ENCODE results near the gene APOL1.

Gene APOL1

DNA sequence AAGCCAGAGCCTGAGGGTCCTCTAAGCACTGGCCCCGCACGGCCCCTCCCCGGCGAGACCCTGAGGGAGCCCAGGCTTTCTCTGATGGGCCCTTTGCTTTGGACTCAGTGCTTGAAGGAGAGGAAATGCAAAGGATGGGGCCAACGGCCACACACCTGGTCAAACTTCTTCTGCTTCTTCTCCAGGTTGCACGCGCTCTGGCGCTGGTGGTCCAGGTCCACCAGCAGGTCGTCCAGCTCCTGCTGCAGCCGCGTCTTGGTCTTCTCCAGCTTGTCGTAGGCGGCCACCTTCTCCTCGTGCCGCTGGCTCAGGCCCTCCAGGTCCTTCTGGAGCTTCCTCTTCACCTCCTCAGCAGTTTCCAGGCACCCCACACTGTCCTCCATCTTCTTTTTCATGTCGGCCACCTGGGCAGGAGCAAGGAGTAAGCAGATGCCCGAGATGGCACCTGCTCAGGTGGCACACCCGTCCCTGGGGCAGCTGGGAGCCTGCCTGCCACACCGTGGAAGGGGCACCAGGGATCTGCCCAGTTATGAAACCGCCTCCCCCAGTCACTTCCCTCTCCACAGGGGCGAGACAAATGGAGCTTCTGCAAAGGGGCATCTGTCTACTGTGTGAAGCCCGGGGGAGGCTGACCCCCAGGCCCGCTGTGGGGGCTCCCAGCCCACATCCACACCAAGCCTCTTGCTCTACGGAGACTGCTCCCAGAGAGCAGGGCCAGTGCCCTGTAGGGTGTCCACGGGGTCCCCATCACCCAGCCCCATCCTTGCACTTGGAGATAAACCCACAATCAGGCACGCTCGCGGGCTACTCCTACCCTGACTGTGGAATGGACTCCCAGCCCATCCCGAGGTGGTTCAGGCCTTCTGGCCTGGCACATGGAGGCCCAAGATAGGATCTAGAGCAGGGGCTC is 39.2 kb downstream of the APOL1 start:
- peaks cover 6% of the 10 kb centered on the region; the same call in 1 of the 2 replicates for H3K36me3 ChIP-seq (ENCODE audit: insufficient read depth)
- TF ChIP-seq, protein P1, sequence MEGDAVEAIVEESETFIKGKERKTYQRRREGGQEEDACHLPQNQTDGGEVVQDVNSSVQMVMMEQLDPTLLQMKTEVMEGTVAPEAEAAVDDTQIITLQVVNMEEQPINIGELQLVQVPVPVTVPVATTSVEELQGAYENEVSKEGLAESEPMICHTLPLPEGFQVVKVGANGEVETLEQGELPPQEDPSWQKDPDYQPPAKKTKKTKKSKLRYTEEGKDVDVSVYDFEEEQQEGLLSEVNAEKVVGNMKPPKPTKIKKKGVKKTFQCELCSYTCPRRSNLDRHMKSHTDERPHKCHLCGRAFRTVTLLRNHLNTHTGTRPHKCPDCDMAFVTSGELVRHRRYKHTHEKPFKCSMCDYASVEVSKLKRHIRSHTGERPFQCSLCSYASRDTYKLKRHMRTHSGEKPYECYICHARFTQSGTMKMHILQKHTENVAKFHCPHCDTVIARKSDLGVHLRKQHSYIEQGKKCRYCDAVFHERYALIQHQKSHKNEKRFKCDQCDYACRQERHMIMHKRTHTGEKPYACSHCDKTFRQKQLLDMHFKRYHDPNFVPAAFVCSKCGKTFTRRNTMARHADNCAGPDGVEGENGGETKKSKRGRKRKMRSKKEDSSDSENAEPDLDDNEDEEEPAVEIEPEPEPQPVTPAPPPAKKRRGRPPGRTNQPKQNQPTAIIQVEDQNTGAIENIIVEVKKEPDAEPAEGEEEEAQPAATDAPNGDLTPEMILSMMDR (conservative IDR thresholded peaks at IDR 0.05; ENCODE audit: low read depth, low read length) = no peak
- H4K20me1 ChIP-seq (ENCODE audit: insufficient read depth) = no peaks in the 10 kb centered on the region
- no peaks in the 10 kb centered on the region for H3K79me2 ChIP-seq (ENCODE audit: insufficient read depth, low read depth)
- H3K4me1 ChIP-seq (ENCODE audit: low read depth, poor library complexity, severe bottlenecking) = peaks cover 29% of the 10 kb centered on the region
- H3K9ac ChIP-seq = no peak overlapping the region
- no peak overlapping the region for H3K4me2 ChIP-seq
- no peak overlapping the region for H3K27ac ChIP-seq
- H2AFZ ChIP-seq (ENCODE audit: low read depth) = no peak overlapping the region
- no peak overlapping the region for H3K4me3 ChIP-seq (IDR thresholded peaks at IDR 0.05; ENCODE audit: insufficient read depth, low read depth, low read length)
- no peaks in the 10 kb centered on the region for H3K27me3 ChIP-seq (ENCODE audit: insufficient read depth, low read depth)

DNA sequence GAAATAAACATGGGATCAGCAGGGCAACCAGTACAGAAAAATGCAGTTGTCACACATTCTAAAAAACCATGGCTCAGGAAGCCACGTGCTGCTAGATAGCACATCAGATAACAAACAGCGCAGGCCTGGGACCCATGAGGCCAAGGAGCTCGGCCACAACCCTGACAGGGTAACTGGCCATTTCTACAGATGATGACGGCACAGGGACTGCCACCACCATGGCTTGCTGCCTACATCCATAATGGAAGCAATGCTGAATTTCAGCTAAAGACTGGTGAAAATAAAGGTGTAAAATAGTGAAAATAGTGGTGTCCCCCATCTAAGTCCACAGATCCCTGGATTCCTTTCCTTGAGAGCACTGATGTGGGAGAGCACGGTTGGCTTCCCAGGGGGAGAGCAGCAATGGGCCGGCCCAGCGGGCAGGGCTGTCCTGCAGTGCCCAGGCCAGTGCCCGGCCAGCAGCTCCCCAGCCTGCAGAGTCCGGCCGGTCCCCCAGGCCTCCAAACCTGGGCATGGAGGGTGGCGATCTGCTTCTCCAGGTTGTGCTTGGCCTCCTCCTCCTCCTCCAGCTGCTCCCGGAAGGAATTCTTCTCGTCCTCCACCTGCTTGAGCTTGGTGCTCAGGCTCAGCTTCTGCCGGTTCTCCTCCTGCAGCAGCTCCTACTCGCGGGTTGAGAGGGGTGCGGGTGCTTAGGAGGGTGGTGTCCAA is 40.0 kb downstream of the APOL1 start:
- Histone ChIP-seq H3K27me3 (ENCODE audit: insufficient read depth, low read depth) (no peaks in the 10 kb centered on the region), H3K4me3 (IDR thresholded peaks at IDR 0.05; ENCODE audit: insufficient read depth, low read depth, low read length) (no peak overlapping the region), H3K4me2 (no peak overlapping the region), H3K4me1 (ENCODE audit: low read depth, poor library complexity, severe bottlenecking) (peaks cover 20% of the 10 kb centered on the region), H4K20me1 (ENCODE audit: insufficient read depth) (no peaks in the 10 kb centered on the region), H3K79me2 (ENCODE audit: insufficient read depth, low read depth) (no peaks in the 10 kb centered on the region), H3K27ac (no peak overlapping the region), H3K36me3 (ENCODE audit: insufficient read depth) (peaks cover 8% of the 10 kb centered on the region; the same call in 1 of the 2 replicates), H2AFZ (ENCODE audit: low read depth) (no peak overlapping the region), H3K9ac (no peak overlapping the region)
- TF ChIP-seq, protein P1 (conservative IDR thresholded peaks at IDR 0.05; ENCODE audit: low read depth, low read length) = no peak

DNA sequence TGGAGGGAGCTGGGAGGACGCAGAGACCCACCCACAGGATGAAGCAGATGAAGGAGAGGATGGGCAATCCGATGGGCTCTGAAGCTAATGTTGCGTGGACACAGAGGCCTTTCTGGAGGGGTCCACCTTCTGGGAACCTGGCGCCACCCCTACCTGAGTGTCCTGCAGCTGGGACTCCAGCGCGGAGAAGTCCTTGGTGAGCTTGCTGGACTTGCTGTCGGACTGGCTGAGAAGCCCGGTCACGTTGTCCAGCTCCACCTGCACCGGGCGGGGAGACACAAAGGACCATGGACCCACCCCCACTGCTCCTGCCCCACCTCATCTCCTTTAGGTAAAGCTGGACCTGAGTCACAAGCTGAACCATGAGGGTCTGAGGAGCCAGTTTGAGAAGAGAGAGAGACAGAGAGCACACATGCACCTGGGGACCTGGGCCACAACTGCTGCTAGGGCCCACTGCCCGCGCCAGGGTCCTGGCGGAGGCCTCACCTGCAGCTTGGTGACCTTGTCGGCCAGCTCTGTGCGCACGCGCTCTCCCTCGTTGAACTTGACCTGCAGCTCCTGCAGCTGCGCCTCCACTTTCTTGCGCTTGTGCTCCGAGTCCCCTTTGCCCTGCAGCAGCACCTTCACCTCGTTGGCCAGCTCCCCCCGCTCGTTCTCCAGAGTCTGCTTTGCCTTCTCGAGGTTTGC is 40.8 kb downstream of the APOL1 start:
- H3K27ac ChIP-seq = no peak overlapping the region
- H4K20me1 ChIP-seq (ENCODE audit: insufficient read depth) = no peaks in the 10 kb centered on the region
- TF ChIP-seq, protein P1 (conservative IDR thresholded peaks at IDR 0.05; ENCODE audit: low read depth, low read length) = no peak
- no peaks in the 10 kb centered on the region for H3K79me2 ChIP-seq (ENCODE audit: insufficient read depth, low read depth)
- no peak overlapping the region for H3K9ac ChIP-seq
- H3K4me3 ChIP-seq (IDR thresholded peaks at IDR 0.05; ENCODE audit: insufficient read depth, low read depth, low read length) = no peak overlapping the region
- no peaks in the 10 kb centered on the region for H3K27me3 ChIP-seq (ENCODE audit: insufficient read depth, low read depth)
- H3K4me2 ChIP-seq = no peak overlapping the region
- H3K4me1 ChIP-seq (ENCODE audit: low read depth, poor library complexity, severe bottlenecking) = peaks cover 12% of the 10 kb centered on the region
- peaks cover 15% of the 10 kb centered on the region; the same call in 1 of the 2 replicates for H3K36me3 ChIP-seq (ENCODE audit: insufficient read depth)
- no peak overlapping the region for H2AFZ ChIP-seq (ENCODE audit: low read depth)

DNA sequence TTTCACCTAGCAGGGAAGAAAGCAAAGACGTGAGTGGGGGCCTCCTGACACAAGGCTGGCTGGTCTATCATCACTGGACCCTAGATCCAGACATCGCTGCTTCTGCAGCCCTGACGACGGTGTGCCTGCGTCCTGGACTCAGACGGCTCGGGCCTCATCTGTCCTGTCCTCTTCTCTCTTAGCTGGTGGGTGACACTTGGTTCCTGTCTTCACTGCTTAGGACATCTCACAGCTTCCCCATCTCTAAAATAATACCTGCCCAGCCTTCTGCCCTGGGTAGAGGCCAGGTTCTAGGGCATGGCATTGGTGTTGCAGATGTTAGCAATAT is 41.3 kb downstream of the APOL1 start:
- no peak overlapping the region for H3K4me2 ChIP-seq
- H3K36me3 ChIP-seq (ENCODE audit: insufficient read depth) = peaks cover 15% of the 10 kb centered on the region; the same call in 1 of the 2 replicates
- H4K20me1 ChIP-seq (ENCODE audit: insufficient read depth) = no peaks in the 10 kb centered on the region

More for the DNA sequence above, 41.3 kb downstream of the APOL1 start:
- Histone ChIP-seq H3K4me1 (ENCODE audit: low read depth, poor library complexity, severe bottlenecking) (peaks cover 7% of the 10 kb centered on the region), H3K79me2 (ENCODE audit: insufficient read depth, low read depth) (no peaks in the 10 kb centered on the region), H3K4me3 (IDR thresholded peaks at IDR 0.05; ENCODE audit: insufficient read depth, low read depth, low read length) (no peak overlapping the region), H3K27ac (no peak overlapping the region), H2AFZ (ENCODE audit: low read depth) (no peak overlapping the region), H3K27me3 (ENCODE audit: insufficient read depth, low read depth) (no peaks in the 10 kb centered on the region), H3K9ac (no peak overlapping the region)
- TF ChIP-seq, protein P1 (conservative IDR thresholded peaks at IDR 0.05; ENCODE audit: low read depth, low read length) = no peak

Measured in KMS-11 (cell line).